SK-N-SH treated with all-trans-retinoic acid at 6 μM for 48 hours (cell line): ENCODE data around the gene EMD.

ENCODE experiments used
- ARNTL ChIP-seq: fragments of 450-650 bp; formaldehyde crosslinking; IDR thresholded peaks from 2 replicates; pipeline ENCODE4 v1.5.0; 2020; ENCODE audit warnings: low read depth, mild to moderate bottlenecking, moderate library complexity, borderline replicate concordance
- CSDC2 ChIP-seq: fragments of 250-450 bp; sonication (Bioruptor Pico); IDR thresholded peaks from 2 replicates; pipeline ENCODE4 v1.5.0; 2020; ENCODE audit warnings: mild to moderate bottlenecking, moderate library complexity
- ESRRG ChIP-seq: fragments of 250-450 bp; sonication (Bioruptor Pico); IDR thresholded peaks from 2 replicates; pipeline ENCODE4 v1.6.1; 2021; ENCODE audit warnings: mild to moderate bottlenecking
- GLIS3 ChIP-seq: fragments of 250-450 bp; sonication (Bioruptor Pico); IDR thresholded peaks from 2 replicates; pipeline ENCODE4 v1.5.0; 2020; ENCODE audit warnings: mild to moderate bottlenecking, moderate library complexity
- ISL1 ChIP-seq: fragments of 250-450 bp; sonication (Bioruptor Pico); IDR thresholded peaks from 2 replicates; pipeline ENCODE4 v2.1.2; 2022; ENCODE audit warnings: mild to moderate bottlenecking, moderate library complexity
- PATZ1 ChIP-seq: fragments of 250-450 bp; sonication (Bioruptor Pico); IDR thresholded peaks from 2 replicates; pipeline ENCODE4 v1.8.0; 2020; ENCODE audit warnings: mild to moderate bottlenecking, moderate library complexity, borderline replicate concordance
- POU6F1 ChIP-seq: fragments of 250-450 bp; sonication (Bioruptor Pico); IDR thresholded peaks from 2 replicates; pipeline ENCODE4 v1.8.0; 2021; ENCODE audit warnings: low read depth, mild to moderate bottlenecking, moderate library complexity, borderline replicate concordance
- RARB ChIP-seq: fragments of 250-450 bp; sonication (Bioruptor Pico); IDR thresholded peaks from 2 replicates; pipeline ENCODE4 v1.8.0; 2021; ENCODE audit warnings: mild to moderate bottlenecking, moderate library complexity
- ZFP3 ChIP-seq: fragments of 250-450 bp; sonication (Bioruptor Pico); IDR thresholded peaks from 2 replicates; pipeline ENCODE4 v1.5.0; 2020; ENCODE audit warnings: mild to moderate bottlenecking, moderate library complexity
- ZNF70 ChIP-seq: fragments of 450-650 bp; formaldehyde crosslinking; IDR thresholded peaks from 2 replicates; pipeline ENCODE4 v1.5.0; 2020; ENCODE audit warnings: mild to moderate bottlenecking, moderate library complexity
- ZNF8 ChIP-seq: fragments of 450-650 bp; formaldehyde crosslinking; IDR thresholded peaks from 2 replicates; pipeline ENCODE4 v1.5.0; 2020; ENCODE audit warnings: mild to moderate bottlenecking, moderate library complexity

- TF ChIP-seq PATZ1 (CRISPR knock-in tag) (no peak), ZFP3 (no peak), ZNF70 (CRISPR knock-in tag) (no peak), ISL1 (CRISPR knock-in tag) (no peak), POU6F1 (CRISPR knock-in tag) (no peak), RARB (CRISPR knock-in tag) (no peak), ARNTL (CRISPR knock-in tag) (no peak), ZNF8 (CRISPR knock-in tag) (no peak), GLIS3 (no peak), CSDC2 (CRISPR knock-in tag) (no peak), ESRRG (no peak)
Measured at GRCh38 chrX:154380153-154380552, 1.1 kb downstream of the EMD start.
